HepG2 (cell line): ENCODE results near the gene USE1. TPM values are rescaled to one million over a fixed set of nuclear protein-coding genes. Genes with fewer than 3 reads are reported as not detected.

ENCODE experiments used
- ATF5 ChIP-seq: sonication (generic); formaldehyde crosslinking; IDR thresholded peaks from 2 replicates; pipeline ENCODE4 v1.4.0; 2020; ENCODE audit warnings: mild to moderate bottlenecking, low read depth, missing genetic modification reagents
- CEBPB ChIP-seq: IDR thresholded peaks from 2 replicates; pipeline ENCODE4 v1.6.1; 2011; ENCODE audit warnings: low read depth, low read length, improper control_type of control experiment, borderline replicate concordance
- DBP ChIP-seq: sonication (generic); formaldehyde crosslinking; IDR thresholded peaks from 2 replicates; pipeline ENCODE4 v1.4.0; 2020; ENCODE audit warnings: missing genetic modification reagents; ENCODE audit errors: not compliant biosample characterization
- GLMP ChIP-seq: sonication (generic); formaldehyde crosslinking; IDR thresholded peaks from 2 replicates; pipeline ENCODE4 v1.9.0; 2021; ENCODE audit warnings: missing genetic modification reagents, mild to moderate bottlenecking, borderline replicate concordance
- GTF3A ChIP-seq: sonication (generic); formaldehyde crosslinking; conservative IDR thresholded peaks from 2 replicates; pipeline ENCODE4 v1.4.0; 2020; ENCODE audit warnings: mild to moderate bottlenecking, missing genetic modification reagents
- HOMEZ ChIP-seq: IDR thresholded peaks from 2 replicates; pipeline ENCODE4 v1.6.1; 2016; ENCODE audit warnings: low read depth
- JUND ChIP-seq: sonication (generic); formaldehyde crosslinking; IDR thresholded peaks from 2 replicates; pipeline ENCODE4 v1.8.0; 2022; ENCODE audit warnings: mild to moderate bottlenecking, missing genetic modification reagents
- LBX2 ChIP-seq: sonication (generic); formaldehyde crosslinking; IDR thresholded peaks from 2 replicates; pipeline ENCODE4 v1.5.0; 2020; ENCODE audit warnings: missing genetic modification reagents, mild to moderate bottlenecking, borderline replicate concordance
- MBD4 ChIP-seq: IDR thresholded peaks from 2 replicates; pipeline ENCODE4 v1.6.1; 2012; ENCODE audit warnings: low read length, inconsistent platforms, borderline replicate concordance
- MED1 ChIP-seq: sonication (generic); formaldehyde crosslinking; IDR thresholded peaks from 2 replicates; pipeline ENCODE4 v1.4.0; 2020; ENCODE audit warnings: missing genetic modification reagents
- MIXL1 ChIP-seq: IDR thresholded peaks from 2 replicates; pipeline ENCODE4 v1.6.1; 2016
- NFE2L1 ChIP-seq: sonication (generic); formaldehyde crosslinking; IDR thresholded peaks from 2 replicates; pipeline ENCODE4 v1.4.0; 2020; ENCODE audit warnings: missing genetic modification reagents, mild to moderate bottlenecking, borderline replicate concordance
- NFKBIZ ChIP-seq: IDR thresholded peaks from 2 replicates; pipeline ENCODE4 v1.6.1; 2018; ENCODE audit warnings: missing genetic modification reagents, missing compliant biosample characterization
- NONO ChIP-seq, 2 experiments: fragments of 450-650 bp in 1 of 2; sonication (generic) in 1 of 2; formaldehyde crosslinking in 1 of 2; IDR thresholded peaks in 1 of 2; conservative IDR thresholded peaks in 1 of 2; 2 replicates each; pipeline versions ENCODE4 v1.6.1 to v1.8.0; 2017 to 2022; ENCODE audit warnings: mild to moderate bottlenecking in 1 of 2, missing genetic modification reagents in 1 of 2, moderate library complexity in 1 of 2
- SMYD3 ChIP-seq: sonication (generic); formaldehyde crosslinking; IDR thresholded peaks from 2 replicates; pipeline ENCODE4 v1.8.1; 2023; ENCODE audit warnings: mild to moderate bottlenecking, missing genetic modification reagents
- SRSF9 ChIP-seq: fragments of 200-400 bp; formaldehyde crosslinking; IDR thresholded peaks from 2 replicates; pipeline ENCODE4 v1.6.1; 2018; ENCODE audit warnings: borderline replicate concordance, mild to moderate bottlenecking, low read depth, low read length; ENCODE audit not compliant: insufficient read depth, poor library complexity, severe bottlenecking
- TCF7L2 ChIP-seq: IDR thresholded peaks from 2 replicates; pipeline ENCODE4 v1.6.1; 2011; ENCODE audit warnings: mild to moderate bottlenecking, low read depth, low read length, moderate library complexity
- ZNF180 ChIP-seq: sonication (generic); formaldehyde crosslinking; IDR thresholded peaks from 2 replicates; pipeline ENCODE4 v1.4.0; 2020; ENCODE audit warnings: low read depth, missing genetic modification reagents, borderline replicate concordance
- ZNF256 ChIP-seq: sonication (generic); formaldehyde crosslinking; conservative IDR thresholded peaks from 2 replicates; pipeline ENCODE4 v1.4.0; 2020; ENCODE audit warnings: missing genetic modification reagents
- ZNF574 ChIP-seq: sonication (generic); formaldehyde crosslinking; IDR thresholded peaks from 2 replicates; pipeline ENCODE4 v1.4.0; 2020; ENCODE audit warnings: missing genetic modification reagents
- ZNF83 ChIP-seq: sonication (generic); formaldehyde crosslinking; IDR thresholded peaks from 2 replicates; pipeline ENCODE4 v1.4.0; 2020; ENCODE audit warnings: missing genetic modification reagents, mild to moderate bottlenecking, borderline replicate concordance
- polyA plus RNA-seq, 8 experiments: library from polyadenylated mRNA; depleted of rRNA in 3 of 8; stranded (reverse) in 7 of 8; unstranded in 1 of 8; fragments of >200 nt; fragmentation: Illumina TruSeq in 4 of 8; extraction: Trizol in 4 of 8; gene quantifications; 2 replicates each; pipeline versions ENCODE4 v1.2.1 to v1.2.3, GENCODE V29; 2011 to 2016; ENCODE audit warnings: low read depth in 4 of 8, missing spikeins in 1 of 8, mixed read lengths in 1 of 8; ENCODE audit not compliant: insufficient read depth in 1 of 8
- total RNA-seq, 5 experiments: library from RNA; depleted of rRNA; stranded (reverse); fragments of >200 nt; fragmentation: Illumina TruSeq; extraction: Trizol; gene quantifications; 2 replicates each; pipeline ENCODE4 v1.2.3, GENCODE V29; 2016; ENCODE audit warnings: low read depth in 1 of 5

Gene USE1
- total and polyA plus RNA-seq, 2 of the 13 experiments (the other 11 are each of a cell fraction or from before 2014, with no cell fraction given): 9.9 to 17.6 TPM

- TF ChIP-seq HOMEZ (no peak), MBD4 (no peak), ZNF574 (CRISPR knock-in tag) (0 out of 2 replicates have a peak, but pooled peaks have one; percentile 6), ZNF83 (CRISPR knock-in tag) (no peak), MED1 (CRISPR knock-in tag) (no peak), LBX2 (CRISPR knock-in tag) (no peak), ZNF256 (CRISPR knock-in tag) (no peak), CEBPB (no peak), ATF5 (CRISPR knock-in tag) (no peak), GLMP (CRISPR knock-in tag) (0 out of 2 replicates have a peak, but pooled peaks have one; percentile 55), DBP (CRISPR knock-in tag) (no peak), NONO (IDR thresholded peaks at IDR 0.05) (no peak), NONO (CRISPR knock-in tag; conservative IDR thresholded peaks at IDR 0.05) (peak; percentile 59), SRSF9 (no peak), MIXL1 (CRISPR knock-in tag) (no peak), NFE2L1 (no peak), SMYD3 (CRISPR knock-in tag) (no peak), TCF7L2 (no peak), GTF3A (CRISPR knock-in tag) (no peak), NFKBIZ (CRISPR knock-in tag) (no peak), ZNF180 (no peak), JUND (peak; percentile 24; the same call in 1 of the 2 replicates)
Measured at GRCh38 chr19:17244618-17245534, 29.7 kb downstream of the USE1 start (continued).
